ENCODE results near the gene BCKDK. TPM values are rescaled to one million over a fixed set of nuclear protein-coding genes. Genes with fewer than 3 reads are reported as not detected.

BCKDK gene
- total and polyA plus RNA-seq, 2 of the 13 experiments (the other 11 are each of a cell fraction or from before 2014, with no cell fraction given), result 24.9 to 42.6 TPM

GRCh38 chr16:31113121-31114120 lies 5.2 kb downstream of the BCKDK start:
- BruUV-seq (replicated peaks), result no TSS peak
- H3K4me2 ChIP-seq (ENCODE audit: low read depth, low read length), result peak overlapping the region; percentile 48
- peak; percentile 89 for FAIRE-seq
- H3K9ac ChIP-seq (ENCODE audit: insufficient read depth, low read depth, low read length), result no peak overlapping the region
- no peaks in the 10 kb centered on the region; a peak in 1 of 5 replicates for H3K27me3 ChIP-seq (ENCODE audit: control insufficient read depth in 1 of 2, insufficient read depth in 2 of 2, low read length in 2 of 2)
- H3K27ac ChIP-seq (ENCODE audit: extremely low read length, insufficient read depth, low read length), result peak overlapping the region; percentile 64
- H4K20me1 ChIP-seq (ENCODE audit: insufficient read depth, low read length), result 0 out of 2 replicates have a peak, but pooled peaks cover 3% of the 10 kb centered on the region
- peak; percentile 57 for DNase-seq (ENCODE audit: low spot score)
- intact Hi-C loops (cut with micrococcal nuclease; ENCODE audit: unreplicated experiment) (no loop called here), in situ Hi-C loops (cut with HindIII; ENCODE audit: extremely low pct_ligation_motif_present, low pct_unique_long_range_greater_than_20kb) (no loop called here)
- WGBS (ENCODE audit: low lambda C conversion rate), result 62% methylated on average over 5 of the region's 5 CpGs
- peaks cover 44% of the 10 kb centered on the region for H3K4me1 ChIP-seq (ENCODE audit: insufficient read depth, low read length)
- H3K36me3 ChIP-seq (replicated peaks in 1 of 2; ENCODE audit: control insufficient read depth in 1 of 2, insufficient read depth in 2 of 2, low read length in 2 of 2), result peaks cover 20 to 35% of the 10 kb centered on the region in 2 experiments
- H3K79me2 ChIP-seq (ENCODE audit: insufficient read depth, low read length), result peaks cover 18% of the 10 kb centered on the region
- ChIA-PET POLR2A (interaction anchor here (0.6 to 3.3 kb wide), 13 partner anchors 8 to 128 kb away, joined by 3 to 21 read pairs (median 3); partner anchors contain the start of genes FUS, HSD3B7, ZNF646 and ZNF668), CTCF (ENCODE audit: low intra/inter-chr PET ratio, low total read pairs) (no interaction called here)
- H3K4me3 ChIP-seq (replicated peaks in 1 of 3; ENCODE audit: insufficient read depth in 1 of 3, low read depth in 2 of 3, low read length in 3 of 3), result no peak overlapping the region
- no peaks in the 10 kb centered on the region for H3K9me3 ChIP-seq (ENCODE audit: low read length)
- no peak overlapping the region for H2AFZ ChIP-seq (ENCODE audit: low read length)
- peak; percentile 34 for ATAC-seq
- TF ChIP-seq HOXA9 (CRISPR knock-in tag; IDR thresholded peaks at IDR 0.05; ENCODE audit: borderline replicate concordance), result no peak
- no peak for TF ChIP-seq NFYB (CRISPR knock-in tag; IDR thresholded peaks at IDR 0.05)
- TF ChIP-seq HNRNPLL (IDR thresholded peaks at IDR 0.05; ENCODE audit: low read depth, low read length, poor library complexity, severe bottlenecking), result no peak
- TF ChIP-seq MAF1 (CRISPR knock-in tag; IDR thresholded peaks at IDR 0.05; ENCODE audit: borderline replicate concordance), result no peak
- 0 out of 2 replicates have a peak, but pooled peaks have one; percentile 4 for TF ChIP-seq KLF13 (CRISPR knock-in tag; IDR thresholded peaks at IDR 0.05)
- TF ChIP-seq SMAD9 (CRISPR knock-in tag; IDR thresholded peaks at IDR 0.05), result no peak
- no peak for TF ChIP-seq NFAT5 (CRISPR knock-in tag; IDR thresholded peaks at IDR 0.05)
- no peak for TF ChIP-seq FOXK2 (IDR thresholded peaks at IDR 0.05)
- peak; percentile 94 for TF ChIP-seq ZNF121 (CRISPR knock-in tag; IDR thresholded peaks at IDR 0.05)
- TF ChIP-seq ZNF460 (CRISPR knock-in tag; IDR thresholded peaks at IDR 0.05; ENCODE audit: borderline replicate concordance), result no peak
- TF ChIP-seq, protein P1, sequence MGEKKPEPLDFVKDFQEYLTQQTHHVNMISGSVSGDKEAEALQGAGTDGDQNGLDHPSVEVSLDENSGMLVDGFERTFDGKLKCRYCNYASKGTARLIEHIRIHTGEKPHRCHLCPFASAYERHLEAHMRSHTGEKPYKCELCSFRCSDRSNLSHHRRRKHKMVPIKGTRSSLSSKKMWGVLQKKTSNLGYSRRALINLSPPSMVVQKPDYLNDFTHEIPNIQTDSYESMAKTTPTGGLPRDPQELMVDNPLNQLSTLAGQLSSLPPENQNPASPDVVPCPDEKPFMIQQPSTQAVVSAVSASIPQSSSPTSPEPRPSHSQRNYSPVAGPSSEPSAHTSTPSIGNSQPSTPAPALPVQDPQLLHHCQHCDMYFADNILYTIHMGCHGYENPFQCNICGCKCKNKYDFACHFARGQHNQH (CRISPR knock-in tag; IDR thresholded peaks at IDR 0.05), result peak; percentile 28; the same call in 1 of the 2 replicates
- no peak for TF ChIP-seq ZNF446 (CRISPR knock-in tag; IDR thresholded peaks at IDR 0.05)
- TF ChIP-seq, protein P2, sequence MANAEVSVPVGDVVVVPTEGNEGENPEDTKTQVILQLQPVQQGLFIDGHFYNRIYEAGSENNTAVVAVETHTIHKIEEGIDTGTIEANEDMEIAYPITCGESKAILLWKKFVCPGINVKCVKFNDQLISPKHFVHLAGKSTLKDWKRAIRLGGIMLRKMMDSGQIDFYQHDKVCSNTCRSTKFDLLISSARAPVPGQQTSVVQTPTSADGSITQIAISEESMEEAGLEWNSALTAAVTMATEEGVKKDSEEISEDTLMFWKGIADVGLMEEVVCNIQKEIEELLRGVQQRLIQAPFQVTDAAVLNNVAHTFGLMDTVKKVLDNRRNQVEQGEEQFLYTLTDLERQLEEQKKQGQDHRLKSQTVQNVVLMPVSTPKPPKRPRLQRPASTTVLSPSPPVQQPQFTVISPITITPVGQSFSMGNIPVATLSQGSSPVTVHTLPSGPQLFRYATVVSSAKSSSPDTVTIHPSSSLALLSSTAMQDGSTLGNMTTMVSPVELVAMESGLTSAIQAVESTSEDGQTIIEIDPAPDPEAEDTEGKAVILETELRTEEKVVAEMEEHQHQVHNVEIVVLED (CRISPR knock-in tag; IDR thresholded peaks at IDR 0.05; ENCODE audit: borderline replicate concordance), result no peak
- no peak for TF ChIP-seq ZNF577 (CRISPR knock-in tag; IDR thresholded peaks at IDR 0.05; ENCODE audit: borderline replicate concordance, low read depth)
- no peak for TF ChIP-seq ARNTL (CRISPR knock-in tag; IDR thresholded peaks at IDR 0.05)
